ENCODE results near the gene CRKL.

DNA sequence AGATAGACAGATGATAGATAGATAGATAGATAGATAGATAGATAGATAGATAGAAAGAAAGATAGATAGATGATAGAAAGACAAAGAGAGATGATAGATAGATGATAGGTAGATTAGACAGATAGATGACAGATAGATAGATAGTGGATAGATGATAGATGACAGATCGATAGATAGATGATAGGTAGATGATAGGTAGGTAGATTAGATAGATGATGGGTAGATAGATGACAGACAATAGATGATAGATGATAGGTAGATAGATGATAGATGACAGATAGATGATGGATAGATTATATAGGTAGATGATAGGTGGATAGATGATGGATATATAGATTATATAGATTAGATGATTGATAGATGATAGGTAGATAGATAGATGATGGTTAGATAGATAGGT lies 69.2 kb downstream of the CRKL start:
- TF ChIP-seq, protein P1, sequence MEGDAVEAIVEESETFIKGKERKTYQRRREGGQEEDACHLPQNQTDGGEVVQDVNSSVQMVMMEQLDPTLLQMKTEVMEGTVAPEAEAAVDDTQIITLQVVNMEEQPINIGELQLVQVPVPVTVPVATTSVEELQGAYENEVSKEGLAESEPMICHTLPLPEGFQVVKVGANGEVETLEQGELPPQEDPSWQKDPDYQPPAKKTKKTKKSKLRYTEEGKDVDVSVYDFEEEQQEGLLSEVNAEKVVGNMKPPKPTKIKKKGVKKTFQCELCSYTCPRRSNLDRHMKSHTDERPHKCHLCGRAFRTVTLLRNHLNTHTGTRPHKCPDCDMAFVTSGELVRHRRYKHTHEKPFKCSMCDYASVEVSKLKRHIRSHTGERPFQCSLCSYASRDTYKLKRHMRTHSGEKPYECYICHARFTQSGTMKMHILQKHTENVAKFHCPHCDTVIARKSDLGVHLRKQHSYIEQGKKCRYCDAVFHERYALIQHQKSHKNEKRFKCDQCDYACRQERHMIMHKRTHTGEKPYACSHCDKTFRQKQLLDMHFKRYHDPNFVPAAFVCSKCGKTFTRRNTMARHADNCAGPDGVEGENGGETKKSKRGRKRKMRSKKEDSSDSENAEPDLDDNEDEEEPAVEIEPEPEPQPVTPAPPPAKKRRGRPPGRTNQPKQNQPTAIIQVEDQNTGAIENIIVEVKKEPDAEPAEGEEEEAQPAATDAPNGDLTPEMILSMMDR (IDR thresholded peaks at IDR 0.05): no peak
- TF ChIP-seq POLR2A (IDR thresholded peaks at IDR 0.05): no peak
